H1 (cell line): ENCODE data around the gene AMZ1. TPM values are rescaled to one million over a fixed set of nuclear protein-coding genes. Genes with fewer than 3 reads are reported as not detected.

Source experiments
- CTCF ChIA-PET: fragments of 300-600 bp; sonication (Branson Sonifier 250); formaldehyde crosslinking; loops from one replicate; lab custom pipeline; 2021; ENCODE audit not compliant: partially characterized antibody; lab: Charles Lee
- POLR2A ChIA-PET: fragments of 300-600 bp; sonication (Branson Sonifier 250); formaldehyde crosslinking; loops from one replicate; lab custom pipeline; 2021; ENCODE audit warnings: inconsistent platforms; ENCODE audit not compliant: partially characterized antibody; lab: Charles Lee
- DNase-seq, 2 experiments: peaks; one replicate each; pipeline versions ENCODE4 v3.0.0 to v3.0.0-alpha.2; 2010 to 2022; ENCODE audit warnings: low spot score in 2 of 2, low read depth in 1 of 2, mixed read lengths in 1 of 2
- FAIRE-seq: peaks from 2 replicates; lab custom pipeline; 2011; peaks lifted over from hg19 to GRCh38; lab: Jason Lieb, UNC
- H2AFZ ChIP-seq: 2 replicates; pipeline ENCODE4 v1.8.1; 2012; ENCODE audit warnings: low read length, inconsistent platforms
- H2AK5ac ChIP-seq: 2 replicates; pipeline ENCODE4 v1.6.1; 2013; ENCODE audit warnings: low read depth, low read length
- H2BK120ac ChIP-seq: replicated peaks from 2 replicates; pipeline ENCODE3; 2013; ENCODE audit warnings: low read depth, low read length, inconsistent platforms
- H2BK12ac ChIP-seq: 2 replicates; pipeline ENCODE4 v1.6.1; 2013; ENCODE audit warnings: low read depth, low read length
- H2BK15ac ChIP-seq: 2 replicates; pipeline ENCODE4 v1.6.1; 2013; ENCODE audit warnings: low read length
- H2BK20ac ChIP-seq: 2 replicates; pipeline ENCODE4 v1.6.1; 2013; ENCODE audit warnings: low read length
- H2BK5ac ChIP-seq: 2 replicates; pipeline ENCODE4 v1.6.1; 2013; ENCODE audit warnings: low read depth, low read length
- H3K14ac ChIP-seq: 2 replicates; pipeline ENCODE4 v1.6.1; 2013; ENCODE audit warnings: inconsistent platforms; ENCODE audit not compliant: insufficient read length
- H3K18ac ChIP-seq: 2 replicates; pipeline ENCODE4 v1.6.1; 2013; ENCODE audit warnings: low read length; ENCODE audit errors: extremely low read depth
- H3K23ac ChIP-seq: 2 replicates; pipeline ENCODE4 v1.6.1; 2013; ENCODE audit warnings: inconsistent platforms; ENCODE audit not compliant: insufficient read length
- H3K23me2 ChIP-seq: 2 replicates; pipeline ENCODE4 v1.6.1; 2013; ENCODE audit warnings: low read depth, low read length
- H3K27ac ChIP-seq: 2 replicates; pipeline ENCODE4 v1.6.1; 2011; ENCODE audit warnings: low read depth, low read length, inconsistent platforms
- H3K27me3 ChIP-seq, 4 experiments: replicated peaks in 1 of 4; 1 replicate in 1 of 4; 2 replicates in 3 of 4; pipeline versions ENCODE4 v1.6.1 to v1.8.1; 2011 to 2013; ENCODE audit warnings: low read length in 3 of 4, mild to moderate bottlenecking in 3 of 4, inconsistent platforms in 2 of 4, mixed read lengths in 2 of 4, moderate library complexity in 1 of 4; ENCODE audit not compliant: control insufficient read depth in 3 of 4, insufficient read depth in 3 of 4; ENCODE audit errors: extremely low read depth in 1 of 4
- H3K36me3 ChIP-seq, 4 experiments: 2 replicates each; pipeline versions ENCODE4 v1.6.1 to v1.8.1; 2011 to 2013; ENCODE audit warnings: mild to moderate bottlenecking in 4 of 4, low read length in 3 of 4, moderate library complexity in 2 of 4, control low read depth in 1 of 4, inconsistent platforms in 1 of 4; ENCODE audit not compliant: insufficient read depth in 4 of 4, control insufficient read depth in 2 of 4
- H3K4ac ChIP-seq: replicated peaks from 2 replicates; pipeline ENCODE3; 2013; ENCODE audit warnings: low read length, low read depth, mixed read lengths, inconsistent platforms; ENCODE audit not compliant: insufficient read length
- H3K4me1 ChIP-seq, 4 experiments: replicated peaks in 1 of 4; 1 replicate in 1 of 4; 2 replicates in 3 of 4; pipeline versions ENCODE4 v1.6.1 to v1.8.1; 2011 to 2013; ENCODE audit warnings: low read length in 3 of 4, inconsistent platforms in 2 of 4, mixed read lengths in 1 of 4; ENCODE audit not compliant: insufficient read depth in 4 of 4, control insufficient read depth in 3 of 4
- H3K4me2 ChIP-seq, 2 experiments: 2 replicates each; pipeline versions ENCODE4 v1.6.1 to v1.8.1; 2011 to 2013; ENCODE audit warnings: low read depth in 2 of 2, low read length in 2 of 2, control low read depth in 1 of 2, inconsistent platforms in 1 of 2, mild to moderate bottlenecking in 1 of 2; ENCODE audit not compliant: insufficient read depth in 1 of 2
- H3K4me3 ChIP-seq, 4 experiments: fragments of 200-600, 300-600 bp in 1 of 4; sonication (generic), shearing (Covaris generic), sonication (Bioruptor Twin) in 1 of 4; 2 replicates each; pipeline versions ENCODE4 v1.5.1 to v1.8.1; 2011 to 2016; ENCODE audit warnings: low read length in 4 of 4, low read depth in 3 of 4, control low read depth in 2 of 4, inconsistent platforms in 2 of 4, mild to moderate bottlenecking in 2 of 4, mixed read lengths in 1 of 4, moderate library complexity in 1 of 4; ENCODE audit not compliant: insufficient read depth in 2 of 4; ENCODE audit errors: extremely low read depth in 1 of 4
- H3K56ac ChIP-seq: replicated peaks from 2 replicates; pipeline ENCODE3; 2013; ENCODE audit warnings: low read depth, mild to moderate bottlenecking, mixed read lengths, low read length, inconsistent platforms; ENCODE audit not compliant: insufficient read length
- H3K79me1 ChIP-seq: 2 replicates; pipeline ENCODE4 v1.6.1; 2013; ENCODE audit warnings: low read depth, low read length, control low read depth
- H3K79me2 ChIP-seq, 2 experiments: 2 replicates each; pipeline versions ENCODE4 v1.6.1 to v1.8.1; 2012 to 2013; ENCODE audit warnings: low read length in 2 of 2, mild to moderate bottlenecking in 2 of 2, inconsistent platforms in 1 of 2; ENCODE audit not compliant: insufficient read depth in 2 of 2, control insufficient read depth in 1 of 2
- H3K9ac ChIP-seq, 4 experiments: replicated peaks in 1 of 4; 1 replicate in 1 of 4; 2 replicates in 3 of 4; pipeline versions ENCODE4 v1.6.1 to v1.8.1; 2011 to 2013; ENCODE audit warnings: low read depth in 3 of 4, low read length in 3 of 4, control low read depth in 2 of 4, mild to moderate bottlenecking in 2 of 4, moderate library complexity in 2 of 4, inconsistent platforms in 1 of 4; ENCODE audit errors: extremely low read depth in 1 of 4
- H3K9me3 ChIP-seq, 2 experiments: 2 replicates each; pipeline versions ENCODE4 v1.6.1 to v1.8.1; 2012 to 2013; ENCODE audit warnings: mild to moderate bottlenecking in 2 of 2, moderate library complexity in 2 of 2, control low read depth in 1 of 2, inconsistent platforms in 1 of 2, low read depth in 1 of 2, low read length in 1 of 2, mixed read lengths in 1 of 2; ENCODE audit not compliant: insufficient read depth in 2 of 2
- H4K20me1 ChIP-seq, 2 experiments: replicated peaks in 1 of 2; 2 replicates each; pipeline versions ENCODE3 to v1.8.1; 2011 to 2013; ENCODE audit warnings: inconsistent platforms in 2 of 2, low read length in 2 of 2, mild to moderate bottlenecking in 1 of 2; ENCODE audit not compliant: insufficient read depth in 2 of 2, control insufficient read depth in 1 of 2
- H4K5ac ChIP-seq: 2 replicates; pipeline ENCODE4 v1.6.1; 2013; ENCODE audit warnings: low read length, low read depth, mixed read lengths, inconsistent platforms; ENCODE audit not compliant: insufficient read length
- H4K8ac ChIP-seq: 2 replicates; pipeline ENCODE4 v1.8.0; 2013; ENCODE audit warnings: mild to moderate bottlenecking, moderate library complexity, low read length, inconsistent platforms; ENCODE audit not compliant: insufficient read depth; ENCODE audit errors: extremely low read depth
- H4K91ac ChIP-seq: replicated peaks from 2 replicates; pipeline ENCODE3; 2013; ENCODE audit warnings: low read length, mixed read lengths, inconsistent platforms; ENCODE audit not compliant: insufficient read length
- BCL11A ChIP-seq, 2 experiments: IDR thresholded peaks; one replicate each; pipeline ENCODE4 v1.6.1; 2011; ENCODE audit warnings: low read depth in 2 of 2, low read length in 2 of 2, mild to moderate bottlenecking in 2 of 2
- CBX5 ChIP-seq: fragments of 300-800, 300-1000 bp; sonication (generic); IDR thresholded peaks from 2 replicates; pipeline ENCODE4 v1.7.1; 2016; ENCODE audit warnings: antibody characterized with exemption, low read length, low read depth
- E2F6 ChIP-seq: IDR thresholded peaks from 2 replicates; pipeline ENCODE4 v1.6.1; 2012; ENCODE audit warnings: inconsistent platforms
- HDAC2 ChIP-seq, 2 experiments: fragments of 300-600 bp in 1 of 2; sonication (generic) in 1 of 2; IDR thresholded peaks; 2 replicates each; pipeline ENCODE4 v1.6.1; 2011 to 2012; ENCODE audit warnings: low read depth in 2 of 2, low read length in 2 of 2, mild to moderate bottlenecking in 2 of 2, moderate library complexity in 2 of 2, borderline replicate concordance in 1 of 2, inconsistent platforms in 1 of 2
- HDAC6 ChIP-seq: IDR thresholded peaks from one replicate; pipeline ENCODE4 v1.7.1; 2012; ENCODE audit warnings: low read depth, mild to moderate bottlenecking, inconsistent platforms, low read length, moderate library complexity
- KDM1A ChIP-seq: fragments of 200-600, 300-600 bp; sonication (generic); IDR thresholded peaks from 2 replicates; pipeline ENCODE4 v1.7.1; 2016; ENCODE audit warnings: mild to moderate bottlenecking, low read length, borderline replicate concordance
- KDM5A ChIP-seq: fragments of 200-600 bp; IDR thresholded peaks from 2 replicates; pipeline ENCODE4 v1.7.1; 2012; ENCODE audit warnings: mild to moderate bottlenecking, low read length, inconsistent platforms, mixed read lengths
- NANOG ChIP-seq: IDR thresholded peaks from 2 replicates; pipeline ENCODE4 v1.6.1; 2011; ENCODE audit warnings: low read length, low read depth, mild to moderate bottlenecking, inconsistent platforms; ENCODE audit not compliant: insufficient read depth, poor library complexity, severe bottlenecking
- NRF1 ChIP-seq: IDR thresholded peaks from 2 replicates; pipeline ENCODE4 v1.6.1; 2011; ENCODE audit warnings: mild to moderate bottlenecking, low read depth, low read length, improper control_type of control experiment
- RBBP5 ChIP-seq: IDR thresholded peaks from 2 replicates; pipeline ENCODE4 v1.7.1; 2012; ENCODE audit warnings: low read depth, mild to moderate bottlenecking, inconsistent platforms, low read length, moderate library complexity, borderline replicate concordance
- TBP ChIP-seq: IDR thresholded peaks from 2 replicates; pipeline ENCODE4 v1.6.1; 2011; ENCODE audit warnings: low read depth, low read length, improper control_type of control experiment
- TCF12 ChIP-seq: IDR thresholded peaks from 2 replicates; pipeline ENCODE4 v1.6.1; 2011; ENCODE audit warnings: low read depth, mild to moderate bottlenecking, low read length
- WGBS, 2 experiments: shearing (Covaris generic) in 1 of 2; methylation state at CpG; one replicate each; pipeline versions ENCODE4 v1.1.6 to v1.1.7; 2013 to 2015; ENCODE audit warnings: low lambda C conversion rate in 2 of 2, mixed read lengths in 2 of 2, inconsistent platforms in 1 of 2, low coverage in 1 of 2, missing lambda C conversion rate in 1 of 2; ENCODE audit not compliant: insufficient replicate concordance in 2 of 2, insufficient coverage in 1 of 2, insufficient read length in 1 of 2; ENCODE audit errors: extremely low coverage in 1 of 2, missing lambda C conversion rate in 1 of 2; 5-methylcytosine and 5-hydroxymethylcytosine counted together
- polyA plus RNA-seq, 7 experiments: library from polyadenylated mRNA; depleted of rRNA in 3 of 7; stranded (reverse) in 5 of 7; unstranded in 2 of 7; fragments of >200 nt in 5 of 7; fragments of 200-250 nt in 2 of 7; gene quantifications; 1 replicate in 5 of 7; 2 replicates in 1 of 7; 4 replicates in 1 of 7; pipeline versions ENCODE4 v1.2.1 to v1.2.3, GENCODE V29; 2011 to 2013; ENCODE audit warnings: missing spikeins in 2 of 7, mixed read lengths in 2 of 7
- total RNA-seq: library from RNA; stranded (reverse); fragmentation: NEBNext Ultra II Directional; extraction: Animal tissue kit (Norgen Biotek cat#: 25700); gene quantifications from 2 replicates; pipeline ENCODE4 v1.2.1, GENCODE V29; 2021

Gene AMZ1
- total and polyA plus RNA-seq, 2 of the 8 experiments (the other 6 are each of a cell fraction or from before 2014, with no cell fraction given), result 0.59 to 1.4 TPM

GRCh38 chr7:2710901-2711551 lies 23.0 kb downstream of the AMZ1 start:
- no peak overlapping the region for H2AK5ac ChIP-seq
- H3K4me3 ChIP-seq, result no peak overlapping the region
- H2BK20ac ChIP-seq, result no peak overlapping the region
- peaks cover 0 to 3% (median 0%) of the 10 kb centered on the region in 4 experiments; a peak in 3 of 8 replicates for H3K36me3 ChIP-seq
- no peaks in the 10 kb centered on the region for H3K9me3 ChIP-seq
- 62% methylated on average over 4 of the region's 4 CpGs; no CpG with 5 or more reads in 1 of the 2 experiments for WGBS, 2 experiments
- no peak overlapping the region for H3K56ac ChIP-seq
- no peak overlapping the region for H2BK15ac ChIP-seq
- H3K18ac ChIP-seq, result no peak overlapping the region
- no peak overlapping the region for H2AFZ ChIP-seq
- H3K79me2 ChIP-seq, result no peaks in the 10 kb centered on the region
- no peak overlapping the region for H3K14ac ChIP-seq
- no peak overlapping the region for H2BK5ac ChIP-seq
- no peak for FAIRE-seq
- H4K8ac ChIP-seq, result no peak overlapping the region; the same call in 1 of the 2 replicates
- H3K4me1 ChIP-seq, result peaks cover 0 to 5% (median under 1%) of the 10 kb centered on the region in 4 experiments; a peak in 2 of 7 replicates
- peaks cover 1 to 3% of the 10 kb centered on the region in 2 experiments for H4K20me1 ChIP-seq
- DNase-seq, result no peak
- no peak overlapping the region for H3K27ac ChIP-seq
- H3K79me1 ChIP-seq, result no peaks in the 10 kb centered on the region
- H4K91ac ChIP-seq, result no peak overlapping the region
- H2BK12ac ChIP-seq, result no peak overlapping the region
- H3K27me3 ChIP-seq, result no peaks in the 10 kb centered on the region
- POLR2A ChIA-PET, result interaction anchor here (0.9 to 2.0 kb wide), 6 partner anchors 10 to 208 kb away, joined by 3 to 5 read pairs (median 4); no protein-coding TSS in a partner anchor
- no peak overlapping the region for H3K4ac ChIP-seq
- no peaks in the 10 kb centered on the region for H3K23me2 ChIP-seq
- no peak overlapping the region for H3K23ac ChIP-seq
- H4K5ac ChIP-seq, result no peak overlapping the region
- H3K9ac ChIP-seq, result no peak overlapping the region
- H2BK120ac ChIP-seq, result no peak overlapping the region
- CTCF ChIA-PET, result interaction anchor here (0.7 to 9.1 kb wide), 25 partner anchors 11 to 271 kb away, joined by 3 to 125 read pairs (median 6); partner anchors contain the start of gene AMZ1
- no peak overlapping the region for H3K4me2 ChIP-seq
- TF ChIP-seq NRF1 (no peak), KDM1A (no peak), HDAC6 (no peak), HDAC2 (IDR thresholded peaks at IDR 0.05; ENCODE audit: borderline replicate concordance in 1 of 2, low read depth in 2 of 2, low read length in 2 of 2) (no peak), RBBP5 (no peak), E2F6 (no peak), TBP (no peak), NANOG (no peak), KDM5A (no peak), TCF12 (no peak), CBX5 (no peak), BCL11A (IDR thresholded peaks at IDR 0.05; ENCODE audit: low read depth in 2 of 2, low read length in 2 of 2) (no peak)
